HG03159 (cell line): ENCODE measurements around the gene PRRT2.

ENCODE experiments used
- ATAC-seq: cut with Tn5 transposase; IDR thresholded peaks from one replicate; pipeline ENCODE4 v1.9.1; 2021; ENCODE audit warnings: mild to moderate bottlenecking, moderate library complexity; ENCODE audit not compliant: unreplicated experiment

Gene PRRT2

DNA sequence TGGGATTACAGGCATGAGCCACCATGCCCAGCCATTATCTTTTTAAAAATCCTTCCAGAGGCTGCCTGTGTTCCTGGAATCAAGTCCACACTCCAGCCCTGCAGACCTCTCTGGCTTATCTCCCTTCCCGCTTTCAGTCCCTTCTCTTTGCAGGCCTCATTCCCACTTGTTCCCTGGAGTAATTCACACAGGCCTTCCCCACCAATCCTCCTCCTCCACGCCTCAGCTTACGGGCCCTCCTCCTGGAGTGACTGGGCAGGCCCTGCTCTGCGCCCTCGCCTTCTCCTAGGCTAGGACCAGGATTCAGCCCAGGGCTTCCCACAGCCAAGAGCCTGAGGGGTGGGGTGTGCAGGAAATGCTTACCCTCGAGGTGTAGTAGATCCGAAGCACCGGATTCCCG is 48.2 kb downstream of the PRRT2 start:
- no peak for ATAC-seq

DNA sequence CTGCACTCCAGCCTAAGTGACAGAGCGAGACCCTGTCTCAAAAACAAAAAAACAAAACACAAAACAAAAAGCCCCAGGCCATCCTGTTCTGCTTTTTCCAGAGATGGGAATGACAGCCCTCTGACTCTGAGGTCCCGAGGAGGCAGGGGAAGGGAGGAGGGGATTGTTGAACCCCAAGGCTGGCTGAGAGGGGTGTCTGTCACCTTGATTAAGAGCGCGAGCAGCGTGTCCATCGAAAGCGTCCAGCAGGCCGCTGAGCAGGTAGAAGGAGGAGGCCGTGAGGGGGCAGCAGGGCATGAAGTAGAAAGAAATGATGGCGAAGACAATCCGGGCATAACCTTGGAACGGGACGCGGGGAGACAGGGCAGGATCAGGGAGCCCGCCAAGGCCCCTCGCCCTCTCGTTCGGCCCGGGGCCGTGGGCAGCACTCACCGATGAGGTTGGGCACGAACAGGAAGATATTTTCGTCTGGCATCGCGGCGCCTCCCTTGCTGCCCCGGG is 50.4 kb downstream of the PRRT2 start:
- no peak for ATAC-seq

DNA sequence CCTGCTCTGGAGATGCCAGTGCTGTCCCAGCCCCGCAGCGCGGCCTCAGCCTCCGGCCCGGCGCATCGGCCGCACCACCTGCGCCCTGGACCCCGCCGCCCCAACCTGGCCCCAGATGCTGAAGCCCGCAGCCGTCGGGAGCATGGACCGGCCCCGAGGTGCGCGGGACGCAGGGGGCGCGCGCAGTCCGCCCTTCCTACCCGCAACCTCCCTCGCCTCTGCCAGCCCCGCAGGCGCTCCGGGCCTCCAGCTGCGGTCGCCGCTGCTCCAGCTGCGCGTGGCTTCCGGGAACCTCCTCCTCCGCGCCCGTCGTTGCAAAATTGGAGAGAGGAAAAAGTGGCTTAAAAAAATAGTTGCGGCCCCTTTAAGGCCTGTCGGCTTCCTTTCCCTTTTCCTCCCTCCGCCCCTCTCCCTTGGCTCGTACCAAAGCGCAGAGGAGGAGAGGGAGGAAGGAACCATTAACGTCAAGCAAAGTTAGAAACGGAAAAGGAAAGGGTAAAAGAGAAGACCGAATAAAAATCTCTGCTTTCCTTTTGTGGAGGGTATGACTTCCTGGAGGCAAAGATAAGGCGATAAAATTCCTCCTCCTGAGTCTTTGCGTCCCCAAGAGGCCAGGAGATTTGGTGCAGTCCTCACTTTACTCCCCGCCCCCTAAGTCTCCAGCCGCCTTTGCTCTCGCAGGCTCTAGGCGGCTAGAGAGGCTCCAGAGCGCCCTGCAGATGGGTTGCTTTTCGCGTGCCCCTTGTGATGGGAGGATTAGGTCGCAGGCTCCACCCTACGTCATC is 51.1 kb downstream of the PRRT2 start, which contains the start of gene CDIPT:
Gene CDIPT (minus strand): TSS at position 343 of the 785 bp plus-strand sequence. CDS start 369 bp downstream, outside the sequence.
- peak; percentile 90 for ATAC-seq

DNA sequence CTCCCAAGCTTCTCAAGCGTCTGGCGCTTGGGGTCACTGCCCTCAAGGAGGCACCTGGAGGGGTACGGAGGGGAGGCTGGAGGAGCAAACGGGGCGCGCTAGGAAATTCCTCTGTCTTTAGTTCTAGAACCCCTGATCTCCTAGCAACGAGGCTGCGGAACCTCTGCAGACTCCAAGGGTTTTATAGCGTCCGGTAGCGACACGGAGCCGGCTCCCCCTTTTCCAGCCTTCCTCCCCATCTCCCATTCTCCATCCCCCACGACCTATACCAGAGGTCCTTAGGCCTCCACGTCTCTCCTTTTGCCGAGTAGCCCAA is 51.6 kb downstream of the PRRT2 start:
- ATAC-seq = no peak

DNA sequence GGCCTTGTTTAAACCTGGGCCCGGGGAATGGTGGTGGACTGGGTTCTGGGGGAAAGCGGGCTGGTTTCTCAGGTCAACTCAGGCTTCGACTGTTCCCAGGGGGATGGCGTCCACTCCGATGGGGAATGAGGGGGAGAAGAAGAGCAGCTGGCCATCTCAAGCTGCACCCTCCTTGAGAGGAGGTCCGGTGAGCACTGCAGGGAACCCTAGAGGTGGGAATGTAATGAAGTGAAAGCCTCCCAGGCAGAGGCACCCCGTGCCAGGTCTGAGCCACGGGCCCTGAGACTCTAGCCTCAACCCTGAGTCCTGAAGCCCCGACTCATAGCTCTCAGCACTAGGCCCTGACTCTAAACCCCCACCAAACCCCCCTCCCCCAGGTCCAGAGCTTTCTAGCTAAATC is 52.2 kb downstream of the PRRT2 start:
- ATAC-seq = no peak
